Neuronal stem cell (in vitro differentiated cells): ENCODE results near the gene IVNS1ABP.

Experiments
- DNase-seq: peaks from one replicate; pipeline ENCODE4 v3.0.0-alpha.2; 2013; ENCODE audit warnings: low spot score
- H2AFZ ChIP-seq: one replicate; pipeline ENCODE4 v1.6.1; 2013; ENCODE audit warnings: mild to moderate bottlenecking, low read length, inconsistent platforms
- H2AK5ac ChIP-seq: 2 replicates; pipeline ENCODE4 v1.6.1; 2013; ENCODE audit warnings: low read depth, mild to moderate bottlenecking, inconsistent platforms, low read length, moderate library complexity, mixed read lengths
- H2BK120ac ChIP-seq: 2 replicates; pipeline ENCODE4 v1.6.1; 2013; ENCODE audit warnings: low read depth, mild to moderate bottlenecking, inconsistent platforms, low read length, moderate library complexity, mixed read lengths
- H2BK12ac ChIP-seq: one replicate; pipeline ENCODE4 v1.6.1; 2013; ENCODE audit warnings: low read length, inconsistent platforms
- H2BK15ac ChIP-seq: 2 replicates; pipeline ENCODE4 v1.6.1; 2013; ENCODE audit warnings: mild to moderate bottlenecking, low read length, inconsistent platforms, mixed read lengths
- H2BK5ac ChIP-seq: one replicate; pipeline ENCODE4 v1.6.1; 2013; ENCODE audit warnings: inconsistent platforms, mild to moderate bottlenecking, low read length, moderate library complexity
- H3K14ac ChIP-seq: one replicate; pipeline ENCODE4 v1.6.1; 2013; ENCODE audit warnings: low read length, inconsistent platforms
- H3K18ac ChIP-seq: 2 replicates; pipeline ENCODE4 v1.6.1; 2013; ENCODE audit warnings: low read length, inconsistent platforms
- H3K23ac ChIP-seq: 2 replicates; pipeline ENCODE4 v1.6.1; 2013; ENCODE audit warnings: low read depth, mild to moderate bottlenecking, mixed read lengths, low read length, inconsistent platforms; ENCODE audit not compliant: poor library complexity
- H3K27ac ChIP-seq: replicated peaks from 3 replicates; pipeline ENCODE4 v1.5.1; 2013; ENCODE audit warnings: low read length, inconsistent platforms
- H3K27me3 ChIP-seq, 3 experiments: 2 replicates each; pipeline ENCODE4 v1.6.1; 2013; ENCODE audit warnings: low read length in 3 of 3, mild to moderate bottlenecking in 2 of 3, inconsistent platforms in 1 of 3, low read depth in 1 of 3, mixed read lengths in 1 of 3, moderate library complexity in 1 of 3; ENCODE audit not compliant: control insufficient read depth in 3 of 3, insufficient read depth in 3 of 3
- H3K36me3 ChIP-seq, 2 donors: replicated peaks in 1 of 2; 2 replicates each; pipeline ENCODE4 v1.6.1; 2013; ENCODE audit warnings: low read length in 2 of 2; ENCODE audit not compliant: control insufficient read depth in 2 of 2, insufficient read depth in 2 of 2
- H3K4ac ChIP-seq: 2 replicates; pipeline ENCODE4 v1.6.1; 2013; ENCODE audit warnings: inconsistent platforms, mild to moderate bottlenecking, low read length, moderate library complexity
- H3K4me1 ChIP-seq, 2 donors: 1 replicate in 1 of 2; 2 replicates in 1 of 2; pipeline ENCODE4 v1.6.1; 2013; ENCODE audit warnings: low read length in 2 of 2, low read depth in 1 of 2; ENCODE audit not compliant: control insufficient read depth in 2 of 2, insufficient read depth in 1 of 2
- H3K4me2 ChIP-seq: one replicate; pipeline ENCODE4 v1.6.1; 2013; ENCODE audit warnings: mild to moderate bottlenecking, low read length, inconsistent platforms; ENCODE audit not compliant: insufficient read depth, poor library complexity, severe bottlenecking
- H3K4me3 ChIP-seq, 2 donors: 2 replicates each; pipeline ENCODE4 v1.5.1; 2013; ENCODE audit warnings: low read length in 2 of 2, mild to moderate bottlenecking in 2 of 2, inconsistent platforms in 1 of 2, moderate library complexity in 1 of 2
- H3K79me1 ChIP-seq: one replicate; pipeline ENCODE4 v1.6.1; 2013; ENCODE audit warnings: low read depth, mild to moderate bottlenecking, inconsistent platforms, low read length, moderate library complexity
- H3K9ac ChIP-seq: one replicate; pipeline ENCODE4 v1.6.1; 2013; ENCODE audit warnings: mild to moderate bottlenecking, low read depth, low read length, inconsistent platforms; ENCODE audit not compliant: poor library complexity
- H3K9me3 ChIP-seq, 2 donors: replicated peaks in 1 of 2; 2 replicates each; pipeline versions ENCODE3 to v1.6.1; 2013; ENCODE audit warnings: low read length in 2 of 2, mild to moderate bottlenecking in 2 of 2, inconsistent platforms in 1 of 2, low read depth in 1 of 2, mixed read lengths in 1 of 2, moderate library complexity in 1 of 2; ENCODE audit not compliant: control insufficient read depth in 2 of 2, insufficient read depth in 1 of 2
- H4K8ac ChIP-seq: one replicate; pipeline ENCODE4 v1.6.1; 2013; ENCODE audit warnings: low read depth, mild to moderate bottlenecking, inconsistent platforms, low read length, moderate library complexity
- H4K91ac ChIP-seq: one replicate; pipeline ENCODE4 v1.6.1; 2013; ENCODE audit warnings: low read length, low read depth, mild to moderate bottlenecking, inconsistent platforms; ENCODE audit not compliant: poor library complexity
- WGBS, 2 donors: extraction: QIAGEN DNeasy Blood & Tissue Kit; methylation state at CpG; one replicate each; pipeline ENCODE4 v1.1.7; 2013; ENCODE audit warnings: missing lambda C conversion rate in 2 of 2, mixed read lengths in 1 of 2; ENCODE audit not compliant: insufficient read length in 2 of 2, insufficient replicate concordance in 1 of 2; ENCODE audit errors: extremely low coverage in 2 of 2; 5-methylcytosine and 5-hydroxymethylcytosine counted together

Gene IVNS1ABP

GRCh38 chr1:185267701-185268100 is 49.3 kb downstream of the IVNS1ABP start:
- Histone ChIP-seq H3K4me3 (no peak overlapping the region), H3K79me1 (no peaks in the 10 kb centered on the region), H2AFZ (no peak overlapping the region), H2BK15ac (no peak overlapping the region), H3K14ac (no peak overlapping the region), H3K27me3 (peaks cover 0 to 2% (median 0%) of the 10 kb centered on the region in 3 experiments), H4K8ac (no peak overlapping the region), H3K9me3 (no peaks in the 10 kb centered on the region), H2AK5ac (no peak overlapping the region), H3K9ac (no peak overlapping the region), H2BK12ac (no peak overlapping the region), H2BK120ac (no peak overlapping the region), H3K23ac (no peak overlapping the region), H3K18ac (no peak overlapping the region), H3K4me2 (no peak overlapping the region), H3K4ac (no peak overlapping the region), H3K36me3 (no peaks in the 10 kb centered on the region), H4K91ac (no peak overlapping the region), H3K4me1 (peaks cover 0 to 4% of the 10 kb centered on the region in 2 donors), H2BK5ac (no peak overlapping the region), H3K27ac (no peak overlapping the region)
- no peak for DNase-seq

- Histone ChIP-seq H3K9me3 (no peaks in the 10 kb centered on the region), H2AK5ac (no peak overlapping the region), H3K4me2 (no peak overlapping the region), H3K14ac (no peak overlapping the region), H3K36me3 (no peaks in the 10 kb centered on the region), H2AFZ (no peak overlapping the region), H3K4me1 (peaks cover 0 to 4% of the 10 kb centered on the region in 2 donors), H3K4ac (no peak overlapping the region), H3K27ac (no peak overlapping the region), H2BK15ac (no peak overlapping the region), H4K91ac (no peak overlapping the region), H3K79me1 (no peaks in the 10 kb centered on the region), H2BK5ac (no peak overlapping the region), H3K18ac (no peak overlapping the region), H2BK120ac (no peak overlapping the region), H3K9ac (no peak overlapping the region), H3K27me3 (peaks cover 0 to 2% (median 0%) of the 10 kb centered on the region in 3 experiments), H4K8ac (no peak overlapping the region), H3K23ac (no peak overlapping the region), H3K4me3 (no peak overlapping the region), H2BK12ac (no peak overlapping the region)
- no CpG with 5 or more reads among the region's 3 CpGs for WGBS, 2 donors
- no peak for DNase-seq
Measured at GRCh38 chr1:185267301-185267700, 49.7 kb downstream of the IVNS1ABP start.

- DNase-seq, result no peak
Measured at GRCh38 chr1:185265314-185265713, 51.7 kb downstream of the IVNS1ABP start.

GRCh38 chr1:185263780-185264179 is 53.3 kb downstream of the IVNS1ABP start:
- Histone ChIP-seq H3K9me3 (no peaks in the 10 kb centered on the region), H3K9ac (no peak overlapping the region), H3K23ac (no peak overlapping the region), H2BK5ac (no peak overlapping the region), H3K4me3 (no peak overlapping the region), H3K27ac (no peak overlapping the region), H3K79me1 (no peaks in the 10 kb centered on the region), H3K4ac (no peak overlapping the region), H3K18ac (no peak overlapping the region), H2BK12ac (no peak overlapping the region), H2BK120ac (no peak overlapping the region), H3K4me2 (no peak overlapping the region), H4K8ac (no peak overlapping the region), H2AFZ (no peak overlapping the region), H3K36me3 (no peaks in the 10 kb centered on the region), H4K91ac (no peak overlapping the region), H3K14ac (no peak overlapping the region), H3K4me1 (peaks cover 0 to 4% of the 10 kb centered on the region in 2 donors), H2BK15ac (no peak overlapping the region), H2AK5ac (no peak overlapping the region), H3K27me3 (peaks cover 0 to 2% (median 0%) of the 10 kb centered on the region in 3 experiments)
- no peak for DNase-seq
- no CpG with 5 or more reads among the region's 1 CpG for WGBS, 2 donors

More at GRCh38 chr1:185265314-185265713, 51.7 kb downstream of the IVNS1ABP start:
- Histone ChIP-seq H3K23ac (no peak overlapping the region), H3K9me3 (no peaks in the 10 kb centered on the region), H3K4me3 (no peak overlapping the region), H3K14ac (no peak overlapping the region), H3K4me2 (no peak overlapping the region), H3K36me3 (no peaks in the 10 kb centered on the region), H3K27ac (no peak overlapping the region), H2BK5ac (no peak overlapping the region), H3K4me1 (peaks cover 0 to 4% of the 10 kb centered on the region in 2 donors), H3K4ac (no peak overlapping the region), H2AK5ac (no peak overlapping the region), H3K18ac (no peak overlapping the region), H3K27me3 (peaks cover 0 to 2% (median 0%) of the 10 kb centered on the region in 3 experiments), H3K9ac (no peak overlapping the region), H2BK15ac (no peak overlapping the region), H2BK120ac (no peak overlapping the region), H4K91ac (no peak overlapping the region), H2AFZ (no peak overlapping the region), H3K79me1 (no peaks in the 10 kb centered on the region), H2BK12ac (no peak overlapping the region), H4K8ac (no peak overlapping the region)
- WGBS, 2 donors, result no CpG with 5 or more reads among the region's 4 CpGs
